ENCODE measurements around the gene SLC2A11.

DNA sequence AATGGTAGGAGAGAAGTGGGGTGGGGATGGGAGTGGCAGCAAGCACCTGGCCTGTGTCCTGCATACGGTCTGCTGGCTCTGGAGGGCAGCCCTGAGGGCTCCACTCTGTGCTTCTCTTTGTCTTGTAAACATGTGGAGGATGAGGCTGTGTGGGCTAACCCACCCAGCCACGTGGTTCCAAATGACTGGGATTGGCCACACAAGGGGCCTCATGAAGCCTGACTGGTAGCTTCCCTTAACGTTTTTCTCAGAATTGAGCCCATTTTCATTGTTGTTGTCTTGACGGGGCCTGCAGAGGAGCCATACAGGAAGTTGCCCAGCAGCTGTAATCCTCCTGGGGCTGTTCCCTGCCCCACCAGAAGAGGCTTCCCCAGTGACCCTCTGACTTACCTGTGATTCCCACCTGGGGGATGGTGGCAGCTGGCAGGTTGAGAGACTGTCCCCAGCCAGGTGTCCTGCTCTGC is 36.9 kb upstream of the SLC2A11 start:
- TF ChIP-seq, protein P1, sequence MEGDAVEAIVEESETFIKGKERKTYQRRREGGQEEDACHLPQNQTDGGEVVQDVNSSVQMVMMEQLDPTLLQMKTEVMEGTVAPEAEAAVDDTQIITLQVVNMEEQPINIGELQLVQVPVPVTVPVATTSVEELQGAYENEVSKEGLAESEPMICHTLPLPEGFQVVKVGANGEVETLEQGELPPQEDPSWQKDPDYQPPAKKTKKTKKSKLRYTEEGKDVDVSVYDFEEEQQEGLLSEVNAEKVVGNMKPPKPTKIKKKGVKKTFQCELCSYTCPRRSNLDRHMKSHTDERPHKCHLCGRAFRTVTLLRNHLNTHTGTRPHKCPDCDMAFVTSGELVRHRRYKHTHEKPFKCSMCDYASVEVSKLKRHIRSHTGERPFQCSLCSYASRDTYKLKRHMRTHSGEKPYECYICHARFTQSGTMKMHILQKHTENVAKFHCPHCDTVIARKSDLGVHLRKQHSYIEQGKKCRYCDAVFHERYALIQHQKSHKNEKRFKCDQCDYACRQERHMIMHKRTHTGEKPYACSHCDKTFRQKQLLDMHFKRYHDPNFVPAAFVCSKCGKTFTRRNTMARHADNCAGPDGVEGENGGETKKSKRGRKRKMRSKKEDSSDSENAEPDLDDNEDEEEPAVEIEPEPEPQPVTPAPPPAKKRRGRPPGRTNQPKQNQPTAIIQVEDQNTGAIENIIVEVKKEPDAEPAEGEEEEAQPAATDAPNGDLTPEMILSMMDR (IDR thresholded peaks at IDR 0.05 in 2 of 3, conservative IDR thresholded peaks at IDR 0.05 in 1 of 3; ENCODE audit: insufficient read depth in 2 of 3, low read depth in 1 of 3, low read length in 3 of 3): no peak
- TF ChIP-seq RAD21 (CRISPR knock-in tag; conservative IDR thresholded peaks at IDR 0.05 in 1 of 2, IDR thresholded peaks at IDR 0.05 in 1 of 2) (no peak), POLR2AphosphoS5 (IDR thresholded peaks at IDR 0.05; ENCODE audit: control insufficient read depth, insufficient read depth, low read depth, low read length) (no peak), NFXL1 (CRISPR knock-in tag; IDR thresholded peaks at IDR 0.05) (no peak), EGR1 (conservative IDR thresholded peaks at IDR 0.05) (no peak), RFX5 (IDR thresholded peaks at IDR 0.05; ENCODE audit: low read depth, low read length) (no peak), MAFG (tag; conservative IDR thresholded peaks at IDR 0.05) (no peak), FOXP1 (CRISPR knock-in tag; IDR thresholded peaks at IDR 0.05) (no peak), KDM5B (IDR thresholded peaks at IDR 0.05; ENCODE audit: insufficient replicate concordance, low read depth, low read length) (no peak), KAT8 (IDR thresholded peaks at IDR 0.05; ENCODE audit: low read depth) (no peak), BACH1 (tag; IDR thresholded peaks at IDR 0.05) (no peak)
- TF ChIP-seq, protein P2, sequence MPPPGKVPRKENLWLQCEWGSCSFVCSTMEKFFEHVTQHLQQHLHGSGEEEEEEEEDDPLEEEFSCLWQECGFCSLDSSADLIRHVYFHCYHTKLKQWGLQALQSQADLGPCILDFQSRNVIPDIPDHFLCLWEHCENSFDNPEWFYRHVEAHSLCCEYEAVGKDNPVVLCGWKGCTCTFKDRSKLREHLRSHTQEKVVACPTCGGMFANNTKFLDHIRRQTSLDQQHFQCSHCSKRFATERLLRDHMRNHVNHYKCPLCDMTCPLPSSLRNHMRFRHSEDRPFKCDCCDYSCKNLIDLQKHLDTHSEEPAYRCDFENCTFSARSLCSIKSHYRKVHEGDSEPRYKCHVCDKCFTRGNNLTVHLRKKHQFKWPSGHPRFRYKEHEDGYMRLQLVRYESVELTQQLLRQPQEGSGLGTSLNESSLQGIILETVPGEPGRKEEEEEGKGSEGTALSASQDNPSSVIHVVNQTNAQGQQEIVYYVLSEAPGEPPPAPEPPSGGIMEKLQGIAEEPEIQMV (tag; conservative IDR thresholded peaks at IDR 0.05; ENCODE audit: low read depth): no peak
- TF ChIP-seq, protein P3, sequence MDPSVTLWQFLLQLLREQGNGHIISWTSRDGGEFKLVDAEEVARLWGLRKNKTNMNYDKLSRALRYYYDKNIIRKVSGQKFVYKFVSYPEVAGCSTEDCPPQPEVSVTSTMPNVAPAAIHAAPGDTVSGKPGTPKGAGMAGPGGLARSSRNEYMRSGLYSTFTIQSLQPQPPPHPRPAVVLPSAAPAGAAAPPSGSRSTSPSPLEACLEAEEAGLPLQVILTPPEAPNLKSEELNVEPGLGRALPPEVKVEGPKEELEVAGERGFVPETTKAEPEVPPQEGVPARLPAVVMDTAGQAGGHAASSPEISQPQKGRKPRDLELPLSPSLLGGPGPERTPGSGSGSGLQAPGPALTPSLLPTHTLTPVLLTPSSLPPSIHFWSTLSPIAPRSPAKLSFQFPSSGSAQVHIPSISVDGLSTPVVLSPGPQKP (CRISPR knock-in tag; IDR thresholded peaks at IDR 0.05): no peak
